HTR-8/SVneo (cell line): ENCODE results near the gene NCKAP5.

Experiments used
- DNase-seq: peaks from one replicate; pipeline ENCODE4 v3.0.0; 2011; ENCODE audit warnings: low spot score, mixed read lengths; ENCODE audit not compliant: insufficient read length
- FAIRE-seq: peaks from 2 replicates; lab custom pipeline; 2011; peaks lifted over from hg19 to GRCh38; lab: Jason Lieb, UNC

Gene NCKAP5

DNA sequence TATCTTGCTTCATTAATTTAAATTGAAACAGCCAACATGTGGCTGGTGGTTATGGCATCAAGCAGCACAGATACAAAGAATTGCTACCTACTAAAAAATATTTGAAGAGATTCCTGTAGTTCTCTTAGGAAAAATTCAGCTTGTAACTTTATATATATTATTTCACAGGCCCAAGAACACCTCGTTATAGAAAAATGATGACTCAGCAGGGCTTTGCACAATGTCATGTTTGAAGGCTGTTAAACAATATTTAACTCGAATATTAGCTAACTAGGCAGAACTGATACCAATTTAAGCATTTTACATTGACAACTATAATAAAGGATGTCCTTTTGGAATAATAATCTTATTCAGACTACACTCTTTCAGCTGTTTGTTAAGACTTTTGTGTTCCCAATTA, 795.9 kb downstream of the NCKAP5 start:
- no peak for DNase-seq
- no peak for FAIRE-seq

DNA sequence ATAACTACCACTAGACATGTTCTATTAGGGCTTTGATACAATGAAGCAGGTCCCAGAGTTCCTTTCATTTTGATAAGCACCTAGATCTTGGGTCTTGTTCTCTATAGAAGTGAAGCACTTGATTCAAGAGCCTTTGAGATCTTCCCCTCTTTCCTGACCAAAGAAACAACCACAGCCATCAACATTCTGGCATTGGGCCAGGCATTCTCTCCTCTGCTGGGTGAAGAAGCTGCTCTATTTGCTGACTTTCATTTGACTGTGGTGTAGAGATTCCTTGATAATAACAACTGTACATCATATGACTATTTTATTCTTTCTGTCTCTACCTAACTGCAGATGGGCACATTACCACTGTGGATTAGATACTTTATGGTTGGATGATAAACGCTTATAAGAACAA, 801.7 kb downstream of the NCKAP5 start:
- DNase-seq = no peak
- FAIRE-seq = no peak

DNA sequence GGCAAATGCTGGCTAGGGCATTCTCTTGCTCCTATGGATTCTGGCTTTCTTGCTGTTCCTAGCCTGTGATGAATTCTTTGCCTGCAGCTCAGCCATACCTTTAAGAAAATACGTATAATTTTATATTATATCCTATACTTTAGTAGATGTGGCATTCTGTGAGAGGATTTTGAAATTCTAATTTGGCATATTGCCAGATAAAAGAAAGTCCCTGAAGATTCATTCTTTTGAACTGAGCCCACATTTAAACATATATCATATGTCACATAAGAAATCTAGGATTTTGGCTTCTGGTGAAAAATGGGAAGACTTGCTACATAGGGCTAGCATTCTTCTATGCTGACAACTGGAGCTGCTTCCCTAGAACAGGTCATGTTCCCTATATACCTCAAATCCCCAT, 806.8 kb downstream of the NCKAP5 start:
- FAIRE-seq = no peak
- DNase-seq = no peak

DNA sequence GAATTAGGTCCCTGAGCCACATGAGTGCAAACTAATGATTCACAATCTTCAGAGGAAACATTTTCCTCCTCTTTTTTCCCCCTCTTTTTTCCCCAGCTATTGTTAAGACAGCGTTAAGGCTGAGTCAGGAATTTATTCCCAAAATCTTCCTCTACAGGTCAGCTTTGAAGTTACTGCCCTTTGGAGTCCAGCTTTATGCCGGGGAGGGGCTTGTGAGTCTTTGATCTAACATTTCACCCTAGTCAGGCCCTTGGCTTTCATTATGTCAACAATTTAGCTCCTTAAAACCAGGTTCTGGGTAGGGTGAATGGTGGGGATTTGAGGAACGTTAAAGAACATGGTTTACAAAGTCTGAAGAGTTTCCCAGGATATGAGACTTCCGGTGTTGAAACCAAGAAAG, 807.3 kb downstream of the NCKAP5 start:
- no peak for DNase-seq
- FAIRE-seq = no peak

DNA sequence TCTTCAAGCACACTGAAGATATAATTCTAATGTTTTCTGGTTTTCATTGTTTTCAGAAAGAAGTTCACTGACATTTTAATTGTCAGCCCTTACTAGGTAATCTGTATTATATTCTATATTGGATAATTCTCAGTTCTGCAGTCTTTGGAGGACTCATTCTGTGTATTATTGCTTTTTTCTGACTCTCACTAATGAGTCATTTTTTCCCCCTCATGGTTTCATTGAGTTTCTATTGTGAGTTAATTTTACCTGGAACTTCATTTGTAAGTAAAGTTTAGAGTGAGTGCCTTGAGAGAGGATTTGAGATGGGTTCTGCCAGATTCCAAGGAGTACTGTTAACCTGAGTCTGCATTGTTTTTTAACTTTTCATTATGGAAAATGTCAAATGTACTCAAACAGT, 807.9 kb downstream of the NCKAP5 start:
- DNase-seq = no peak
- FAIRE-seq = no peak

DNA sequence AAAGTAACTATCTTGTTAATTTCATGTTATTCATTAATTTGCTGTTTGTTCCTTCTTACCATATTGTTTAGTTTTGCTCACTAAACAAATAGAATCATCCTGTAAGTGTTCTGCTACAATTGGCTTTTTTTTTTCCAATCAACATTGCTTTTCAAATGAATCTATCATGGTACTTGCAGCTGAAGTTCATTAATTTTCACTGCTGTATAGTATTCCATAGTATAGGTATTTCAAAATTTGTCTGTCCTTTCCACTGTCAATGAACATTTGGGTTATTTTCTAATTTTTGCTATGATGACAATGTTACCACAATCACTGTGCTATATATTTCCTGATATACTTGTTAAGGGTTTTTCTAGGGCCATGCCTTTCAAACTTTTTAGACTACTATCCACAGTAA, 809.3 kb downstream of the NCKAP5 start:
- DNase-seq (no peak), FAIRE-seq (no peak)

DNA sequence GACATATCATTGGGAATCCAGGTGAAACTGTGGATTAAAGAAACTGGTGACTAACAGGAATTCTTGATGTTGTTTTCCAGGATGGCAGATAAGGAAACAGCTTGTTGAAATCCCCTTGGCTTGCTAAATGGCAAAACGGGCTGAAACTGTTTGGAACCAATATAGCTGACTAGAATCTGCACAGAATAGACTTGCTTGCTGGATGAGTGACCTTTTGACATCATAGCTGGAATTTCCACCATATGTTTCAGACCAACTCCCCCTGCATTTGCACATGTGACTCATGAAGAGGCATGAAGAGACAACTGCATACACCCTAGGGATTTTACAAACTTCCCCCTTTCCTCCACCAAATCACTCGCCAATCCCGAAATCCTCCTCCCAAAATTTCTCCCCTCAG, 810.6 kb downstream of the NCKAP5 start:
- FAIRE-seq = no peak
- no peak for DNase-seq

DNA sequence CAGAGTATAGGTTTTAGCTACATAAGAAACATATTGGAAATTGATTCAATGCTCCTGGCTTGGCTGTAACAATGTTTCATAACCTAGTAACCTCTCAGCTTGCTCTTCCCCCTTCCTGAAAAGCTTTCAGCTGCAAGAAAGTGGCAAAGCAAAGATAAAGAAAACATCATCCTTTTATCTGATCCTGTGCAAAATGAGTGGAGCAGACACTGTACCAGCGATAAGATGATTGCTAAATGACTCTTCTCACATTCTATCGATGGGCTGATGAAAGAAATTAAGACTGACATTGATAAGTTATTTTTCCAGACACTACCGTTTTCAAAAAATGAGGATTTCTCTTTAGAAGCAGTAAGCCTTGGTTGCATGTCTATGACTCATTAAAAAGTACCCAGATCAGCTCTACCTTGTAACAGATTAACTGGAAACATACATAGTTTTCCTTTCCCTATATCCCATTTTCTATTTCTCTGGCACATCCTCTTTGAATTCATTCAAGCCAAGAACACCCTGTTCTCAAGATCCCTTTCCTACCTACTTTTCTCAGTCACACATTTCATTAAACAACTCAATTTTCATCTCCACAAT, 811.2 kb downstream of the NCKAP5 start:
- DNase-seq = no peak
- FAIRE-seq = no peak

DNA sequence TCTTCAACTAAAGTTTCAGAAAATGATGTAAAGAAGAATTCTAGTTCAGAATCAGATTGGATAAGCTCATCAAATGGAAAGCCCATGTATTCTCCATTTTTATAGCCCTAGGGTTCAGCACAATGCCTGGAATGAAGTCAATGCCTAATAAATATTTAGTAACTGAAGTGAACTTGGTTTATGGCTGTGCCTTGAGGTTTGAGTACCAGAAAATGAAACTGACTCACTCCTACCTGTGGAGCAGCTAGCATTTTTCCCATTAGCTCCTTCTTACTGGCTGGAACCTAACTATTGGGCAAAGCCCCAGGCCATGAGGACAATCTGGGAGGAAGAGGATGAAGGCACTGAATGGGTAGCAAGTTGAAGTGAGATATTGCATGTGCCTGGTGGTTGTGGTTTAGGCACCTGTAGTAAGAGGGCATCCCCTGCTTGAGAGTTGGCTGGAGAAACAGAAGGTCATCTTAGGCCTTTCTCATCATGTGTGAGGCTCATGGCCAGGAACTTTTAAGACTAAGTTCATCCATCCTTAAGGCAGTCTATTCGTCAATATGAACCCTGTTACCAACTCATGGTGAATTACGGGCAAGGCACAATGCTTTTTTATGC, 813.3 kb downstream of the NCKAP5 start:
- DNase-seq = no peak
- FAIRE-seq = no peak

DNA sequence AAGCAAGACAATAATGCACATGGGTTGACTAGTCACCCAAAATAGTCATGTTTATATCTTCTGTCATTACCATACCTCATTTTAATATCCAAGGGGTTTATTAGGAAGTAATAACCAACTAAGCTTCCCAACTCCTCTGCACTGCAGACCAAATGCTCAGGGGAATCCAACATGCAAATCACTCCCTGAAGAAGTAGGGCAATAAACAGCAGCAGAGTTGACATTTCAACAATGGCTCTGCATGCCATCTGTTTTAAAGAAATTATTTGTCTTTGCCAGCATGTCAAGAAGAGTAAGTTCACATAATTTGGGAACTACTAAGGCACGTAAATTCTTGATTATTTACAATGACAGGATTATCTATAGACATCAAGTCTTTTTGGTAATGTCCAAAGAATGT, 813.9 kb downstream of the NCKAP5 start:
- FAIRE-seq = no peak
- DNase-seq = no peak

DNA sequence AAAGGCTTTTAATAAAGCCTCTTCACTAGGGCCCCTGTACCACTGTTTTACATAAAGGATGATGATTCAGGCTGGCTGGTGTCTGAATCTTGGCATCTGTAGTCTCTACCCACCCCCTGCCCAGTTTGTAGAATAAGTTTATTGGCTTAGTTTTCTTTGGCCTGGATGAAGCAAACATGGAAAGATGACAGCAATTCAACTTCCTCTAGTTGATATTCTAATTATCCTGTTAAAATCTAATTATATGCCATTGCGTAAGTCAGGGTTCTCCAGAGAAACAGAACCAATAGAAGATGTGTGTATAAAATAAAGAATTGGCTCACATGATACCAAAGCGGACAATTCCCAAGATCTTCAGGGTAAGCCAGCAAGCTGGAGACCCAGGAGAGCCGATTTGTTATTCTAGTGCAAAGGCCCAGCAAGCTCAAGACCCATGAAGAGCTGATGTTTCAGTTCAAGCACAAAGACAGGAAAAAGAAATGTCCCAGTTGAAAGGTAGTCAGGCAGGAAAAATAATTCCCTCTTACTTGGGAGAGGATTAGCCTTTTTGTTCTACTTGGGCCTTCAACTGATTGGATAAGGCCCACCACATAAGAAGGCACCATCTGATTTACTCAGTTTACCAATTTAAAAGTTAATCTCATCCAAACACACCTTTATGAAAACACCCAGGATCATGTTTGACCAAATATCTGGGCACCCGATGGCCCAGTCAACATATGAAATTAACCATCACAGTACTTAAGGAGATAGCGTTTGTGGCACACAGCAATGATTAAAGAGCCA, 815.6 kb downstream of the NCKAP5 start:
- no peak for DNase-seq
- no peak for FAIRE-seq

DNA sequence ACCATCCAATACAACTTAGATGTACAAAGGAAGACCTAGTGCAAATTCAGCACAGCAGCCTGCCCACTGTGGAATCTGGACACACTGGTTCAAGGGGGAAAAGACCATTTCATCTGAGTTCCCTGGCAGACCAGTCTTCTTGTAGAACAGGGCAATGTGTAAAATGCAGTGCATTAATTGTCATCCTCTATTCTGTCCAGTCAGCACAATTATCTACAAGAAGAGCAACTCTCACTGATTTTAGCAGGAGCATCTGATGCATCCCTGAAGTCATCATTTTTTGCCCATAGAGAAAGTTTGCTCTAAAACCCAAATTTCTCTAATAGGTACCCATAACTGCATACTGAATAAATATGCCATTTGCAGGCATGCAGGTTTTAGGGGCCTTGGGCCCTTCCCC, 816.4 kb downstream of the NCKAP5 start:
- no peak for FAIRE-seq
- DNase-seq = no peak

DNA sequence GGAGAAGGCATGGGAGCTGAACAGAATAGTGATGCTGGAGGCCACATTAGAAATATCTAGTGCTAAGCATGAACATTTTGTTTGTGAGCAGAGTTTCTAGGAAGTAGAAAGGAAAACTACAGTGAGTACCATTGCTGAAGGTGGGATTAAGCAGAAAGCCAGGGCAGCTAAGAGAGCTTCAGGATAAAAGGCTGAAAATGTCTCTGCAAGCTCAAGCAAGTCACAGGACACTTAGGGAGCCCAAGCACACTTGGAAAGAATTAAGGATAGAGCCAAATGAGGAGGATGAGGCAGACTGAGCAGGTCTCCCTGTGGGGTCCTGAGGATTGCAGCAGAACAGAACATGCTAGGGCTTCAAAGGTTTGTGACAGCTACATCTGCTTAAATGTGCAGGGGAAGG, 817.7 kb downstream of the NCKAP5 start:
- FAIRE-seq (no peak), DNase-seq (no peak)

DNA sequence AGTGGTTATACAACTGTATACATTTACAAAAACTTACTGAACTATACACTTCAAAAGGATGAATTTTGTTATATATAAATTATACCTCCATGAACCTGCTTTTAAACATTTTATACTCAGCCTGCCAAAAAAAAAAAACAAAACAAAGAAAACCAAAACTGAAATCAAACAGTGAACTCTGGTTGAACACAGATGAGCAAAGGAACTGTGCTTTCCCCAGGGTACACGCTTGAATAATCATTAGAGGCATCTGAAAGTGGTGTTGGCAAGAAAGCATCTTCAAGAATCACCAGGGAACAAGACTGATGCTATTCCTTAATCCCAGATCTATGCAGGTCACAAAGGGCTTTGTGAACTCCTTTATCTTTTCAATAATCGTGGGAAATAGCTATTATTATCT, 821.2 kb downstream of the NCKAP5 start:
- DNase-seq = no peak
- FAIRE-seq = no peak

DNA sequence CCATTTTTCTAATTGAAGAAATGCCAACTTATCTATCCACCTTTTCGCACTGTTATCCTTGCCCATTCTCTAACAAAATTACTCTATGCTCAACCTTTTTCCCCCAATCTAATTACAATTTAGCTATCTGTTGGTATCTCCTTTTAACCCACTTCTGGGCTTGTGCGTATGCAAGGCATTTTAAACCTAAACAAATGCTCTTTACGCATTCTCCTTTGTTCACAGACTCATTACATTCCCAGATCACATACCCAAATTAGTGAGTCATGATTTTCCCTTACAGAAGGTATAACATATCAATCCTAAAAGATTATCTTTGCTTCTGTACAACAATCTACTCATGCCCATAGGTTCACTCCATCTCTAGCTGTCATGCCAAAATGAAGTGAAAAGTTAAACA, 826.5 kb downstream of the NCKAP5 start:
- DNase-seq (no peak), FAIRE-seq (no peak)

DNA sequence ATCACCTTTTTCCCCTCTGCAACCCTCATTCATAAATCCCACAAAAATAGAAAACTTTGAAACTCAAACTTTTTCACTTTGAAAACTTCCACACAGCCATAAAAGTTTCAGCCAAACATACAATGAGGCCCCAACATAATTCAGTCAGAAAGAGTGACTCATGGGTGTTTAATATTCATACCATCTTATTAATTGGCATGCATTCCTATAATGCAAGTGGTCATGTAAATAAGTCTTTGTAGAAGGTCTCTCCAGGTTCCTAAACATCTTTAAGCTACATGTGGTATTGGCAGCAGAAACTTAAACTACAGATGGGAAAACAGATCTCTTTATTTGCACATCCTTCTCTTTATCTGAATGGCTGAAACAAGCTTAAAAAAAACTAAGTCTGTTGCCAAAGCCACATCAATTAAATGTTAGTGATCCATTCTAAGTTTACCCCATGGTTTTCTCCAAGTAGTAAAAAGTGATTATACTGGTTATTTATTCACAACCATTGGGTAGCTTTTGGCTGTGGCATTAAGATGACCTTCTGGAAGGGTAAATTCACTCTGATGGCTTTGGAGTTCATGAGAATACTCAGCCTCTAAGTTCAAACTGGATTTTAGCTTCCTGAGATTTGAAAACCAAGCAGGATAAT, 828.1 kb downstream of the NCKAP5 start:
- DNase-seq (no peak), FAIRE-seq (no peak)

DNA sequence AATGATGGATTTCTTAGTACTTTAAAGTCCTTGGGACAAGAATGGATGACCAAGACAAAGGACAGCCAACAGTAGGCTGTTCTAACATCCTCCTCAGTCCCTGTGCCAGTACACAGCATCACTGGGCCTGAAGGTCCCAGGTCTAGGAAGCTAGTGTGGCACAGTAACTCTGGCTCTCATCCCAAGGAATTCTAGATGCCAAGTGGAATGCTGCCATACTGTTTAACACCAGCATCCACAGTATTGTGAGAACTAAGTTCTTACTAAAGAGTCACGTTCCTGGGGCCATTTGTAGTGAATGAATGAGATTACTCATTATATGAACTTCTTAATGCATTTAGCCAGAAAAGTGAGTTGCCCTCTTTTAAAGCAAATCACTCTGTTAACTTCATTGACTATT, 830.0 kb downstream of the NCKAP5 start:
- FAIRE-seq (no peak), DNase-seq (no peak)

DNA sequence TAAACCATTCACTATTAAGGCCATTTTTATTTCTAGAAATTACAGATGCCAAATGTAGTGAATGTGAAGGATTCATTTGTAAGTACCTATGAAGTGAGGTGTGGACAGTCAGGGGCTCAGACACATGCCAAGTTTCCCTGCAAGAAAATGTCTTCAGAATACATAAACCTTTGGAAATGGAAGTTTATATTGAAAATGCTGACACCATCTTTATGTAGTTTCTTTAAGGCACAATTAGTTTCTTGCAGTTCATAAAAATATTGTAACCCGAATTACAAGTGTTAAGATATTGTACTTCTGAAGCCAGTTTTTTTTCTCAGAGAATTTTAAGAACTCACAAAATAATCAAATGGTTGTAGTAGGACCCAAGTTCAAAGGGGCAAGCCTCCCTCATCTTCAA, 832.2 kb downstream of the NCKAP5 start:
- DNase-seq (no peak), FAIRE-seq (no peak)

DNA sequence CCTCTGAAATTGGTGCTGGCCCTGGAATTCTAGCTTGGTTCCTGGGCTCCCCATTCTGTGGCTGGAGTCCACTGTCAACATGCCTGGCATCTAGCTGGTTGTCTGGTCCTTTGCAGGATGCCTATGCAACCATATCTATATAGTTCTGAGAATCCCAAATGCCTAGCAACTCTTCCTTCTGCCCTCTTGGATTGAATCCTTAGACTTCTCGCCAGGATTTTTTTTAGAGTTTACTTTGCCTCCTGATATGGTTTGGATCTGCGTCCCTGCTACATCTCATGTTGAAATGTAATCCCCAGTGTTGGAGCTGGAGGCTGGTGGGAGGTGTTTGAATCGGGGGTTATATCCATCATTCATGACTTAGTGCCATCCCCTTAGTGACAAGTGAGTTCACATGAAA, 833.3 kb downstream of the NCKAP5 start:
- FAIRE-seq (no peak), DNase-seq (no peak)

DNA sequence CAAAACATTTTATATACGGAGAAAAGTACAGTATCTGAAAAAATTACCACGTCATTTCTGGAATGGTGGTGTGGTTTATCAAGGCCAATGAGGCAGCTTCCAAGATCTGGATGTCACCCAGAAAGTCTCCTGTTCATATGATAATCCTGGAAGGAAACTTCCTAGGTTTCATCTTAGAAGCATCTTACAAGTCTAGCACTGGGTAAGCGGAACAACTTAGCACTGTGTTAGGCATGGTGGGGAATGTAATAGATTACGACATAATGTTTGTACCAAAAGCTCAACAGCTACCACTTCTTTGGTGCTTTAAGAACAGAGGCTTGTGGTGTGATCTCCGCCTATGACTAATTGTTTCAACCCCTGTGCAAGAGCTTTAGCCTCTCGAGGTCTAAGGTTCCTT, 835.2 kb downstream of the NCKAP5 start:
- DNase-seq = no peak
- no peak for FAIRE-seq

DNA sequence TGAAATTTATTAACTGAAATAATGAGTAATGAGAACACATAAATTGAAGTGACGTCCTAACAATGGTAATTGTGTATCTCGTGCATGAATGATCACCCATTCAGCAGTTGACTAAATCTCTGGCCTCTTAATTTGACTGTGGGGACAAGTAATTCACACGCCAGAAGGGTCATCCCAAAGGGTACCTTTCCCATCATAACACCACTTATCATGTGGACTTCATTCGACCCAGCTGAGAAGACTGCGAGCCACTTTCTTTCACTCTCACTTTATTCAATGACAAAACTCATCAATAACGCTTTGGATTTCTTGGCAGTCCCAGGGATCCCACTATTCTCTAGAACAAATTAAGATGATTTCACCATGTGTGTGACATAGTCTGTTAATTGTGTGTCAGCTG, 835.6 kb downstream of the NCKAP5 start:
- DNase-seq (no peak), FAIRE-seq (no peak)
